COR-L47 (cell line): ENCODE measurements around the gene FAM193A.
"Not testable (repeated sequence)": the region's sequence is repeated elsewhere in the genome, so short reads cannot be mapped to it uniquely, and the experiment has no call there.

Experiments used
- DNase-seq: peaks from one replicate; lab custom pipeline; 2025; lab: John Stamatoyannopoulos, UW

FAM193A gene

DNA sequence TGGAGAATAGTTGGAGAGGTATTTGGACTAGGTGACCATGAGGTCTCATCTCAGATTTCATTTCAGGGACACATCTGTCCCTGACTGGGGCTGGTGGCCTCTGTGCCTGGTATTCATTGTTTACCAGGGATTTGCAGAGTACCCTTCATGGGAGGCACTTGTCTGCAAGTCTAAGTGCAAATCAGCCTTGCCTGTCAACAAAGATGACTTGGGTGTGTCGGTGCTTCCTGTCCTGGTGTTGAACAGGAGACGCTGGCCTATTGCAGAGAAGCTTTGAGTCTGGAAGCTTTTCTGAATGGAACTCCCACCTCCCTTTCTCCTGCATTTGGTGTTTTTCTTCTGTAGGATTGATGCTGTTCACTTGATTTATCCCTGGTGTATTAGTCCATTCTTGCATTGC, 115.6 kb downstream of the FAM193A start:
- DNase-seq: no peak

GRCh38 chr4:2652415-2653160, 116.1 kb downstream of the FAM193A start:
- DNase-seq: no peak

DNA sequence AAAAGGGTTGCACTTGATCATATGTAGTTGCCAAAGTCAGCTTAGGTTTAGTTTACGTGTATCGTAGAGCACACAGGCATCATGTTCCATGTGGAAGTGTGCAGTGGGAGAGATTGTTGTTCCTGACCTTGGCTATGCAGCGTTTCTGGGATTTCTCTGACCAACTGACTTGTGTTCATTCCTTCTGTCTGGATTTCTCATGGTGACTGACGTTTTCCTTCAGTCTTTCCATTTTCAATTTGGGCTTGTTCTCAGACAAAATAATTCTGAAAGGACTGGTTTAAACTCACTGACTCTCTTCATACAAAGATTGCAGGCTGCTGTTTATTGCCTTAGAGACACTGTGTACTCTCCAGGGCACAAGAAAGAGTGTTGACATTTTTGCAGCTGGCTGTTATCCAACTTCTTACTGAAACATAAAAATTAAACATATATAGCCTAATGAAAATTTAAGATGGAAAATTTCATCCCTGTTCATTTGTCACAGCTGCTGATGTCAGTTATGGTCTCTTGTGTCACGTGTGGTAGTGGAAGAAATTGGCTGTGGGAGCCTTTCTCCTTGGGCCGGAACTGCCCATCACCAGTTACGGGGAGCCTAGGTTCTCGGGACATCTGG, 124.3 kb downstream of the FAM193A start:
- no peak for DNase-seq

DNA sequence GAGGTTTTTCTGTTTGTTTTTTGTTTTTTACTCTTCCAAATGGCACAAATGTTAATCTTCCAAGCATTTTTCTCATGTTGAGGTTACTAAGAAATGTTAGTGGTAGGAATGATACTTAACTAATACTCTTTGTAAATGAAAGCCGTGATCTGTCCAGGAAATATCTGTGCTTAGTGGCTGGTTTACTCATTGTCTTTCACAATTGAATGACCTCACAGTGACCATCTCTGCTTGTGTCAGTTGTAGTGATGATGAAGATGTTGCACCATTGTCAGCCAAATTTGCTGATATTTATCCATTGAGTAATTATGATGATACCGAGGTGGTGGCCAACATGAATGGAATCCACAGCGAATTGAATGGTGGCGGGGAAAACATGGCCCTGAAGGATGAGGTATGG, 126.2 kb downstream of the FAM193A start:
- DNase-seq: no peak

- no peak for DNase-seq
Observed at GRCh38 chr4:2663275-2663674, 126.8 kb downstream of the FAM193A start.

GRCh38 chr4:2666722-2667247, 130.3 kb downstream of the FAM193A start:
- no peak for DNase-seq

- DNase-seq: no peak
Observed at GRCh38 chr4:2667428-2667827, 131.0 kb downstream of the FAM193A start.

- no peak for DNase-seq
Observed at GRCh38 chr4:2671267-2671895, 134.9 kb downstream of the FAM193A start.

DNA sequence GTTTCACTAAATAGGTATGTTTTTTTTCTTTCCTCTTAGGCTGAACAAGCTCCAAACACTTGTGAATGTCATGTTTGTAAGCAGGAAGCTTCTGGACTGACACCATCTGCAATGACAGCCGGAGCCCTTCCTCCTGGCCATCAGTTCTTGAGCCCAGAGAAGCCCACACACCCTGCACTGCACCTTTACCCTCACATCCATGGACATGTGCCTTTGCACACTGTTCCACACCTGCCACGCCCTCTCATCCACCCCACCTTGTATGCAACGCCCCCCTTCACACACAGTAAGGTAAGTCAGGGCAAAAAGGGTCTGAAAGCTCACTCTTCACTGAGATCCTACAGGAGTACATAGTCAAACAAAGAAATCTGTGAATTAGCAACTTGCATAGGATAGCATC, 135.6 kb downstream of the FAM193A start:
- no peak for DNase-seq

- DNase-seq: no peak
Observed at GRCh38 chr4:2672700-2673099, 136.3 kb downstream of the FAM193A start.

DNA sequence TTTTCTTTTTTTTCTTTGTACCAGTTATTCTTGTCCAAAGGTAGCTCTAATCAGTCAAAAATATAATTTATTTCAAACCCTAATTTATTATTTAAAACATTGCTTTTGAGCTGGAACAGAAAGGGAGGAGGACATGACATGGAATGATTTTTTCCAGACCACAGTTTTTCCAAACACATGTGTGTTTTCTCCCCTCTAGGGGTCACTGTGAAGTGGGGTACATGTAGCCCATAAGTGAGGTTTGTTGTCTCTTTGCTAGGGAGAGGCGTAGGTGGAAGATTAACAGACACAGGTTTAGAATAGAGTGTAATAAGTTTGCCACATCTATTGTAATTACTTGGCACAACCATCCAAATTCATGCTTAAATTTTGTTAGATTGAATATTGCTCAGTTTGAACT, 136.7 kb downstream of the FAM193A start:
- no peak for DNase-seq

- not testable (repeated sequence) for DNase-seq
Observed at GRCh38 chr4:2679762-2680161, 143.3 kb downstream of the FAM193A start.

DNA sequence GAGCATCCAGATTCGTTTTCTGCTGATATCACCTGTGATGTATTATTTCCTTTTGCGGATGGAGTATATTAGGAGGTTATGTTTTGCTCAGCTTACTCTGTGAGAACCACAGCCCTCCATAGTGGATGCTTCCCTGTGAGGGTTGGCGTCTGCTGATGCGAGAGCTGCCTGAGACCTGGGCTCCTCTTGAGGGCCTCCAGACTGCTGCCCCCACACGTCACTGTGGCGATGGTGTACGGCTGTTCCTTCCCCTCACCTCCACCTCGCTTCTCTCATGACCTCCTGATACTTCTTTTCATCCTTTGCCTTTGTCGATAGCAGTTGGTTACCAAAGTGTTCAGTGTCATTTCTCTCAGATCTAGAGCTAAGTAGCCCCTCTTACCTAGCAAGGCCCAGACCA, 148.0 kb downstream of the FAM193A start:
- no peak for DNase-seq

DNA sequence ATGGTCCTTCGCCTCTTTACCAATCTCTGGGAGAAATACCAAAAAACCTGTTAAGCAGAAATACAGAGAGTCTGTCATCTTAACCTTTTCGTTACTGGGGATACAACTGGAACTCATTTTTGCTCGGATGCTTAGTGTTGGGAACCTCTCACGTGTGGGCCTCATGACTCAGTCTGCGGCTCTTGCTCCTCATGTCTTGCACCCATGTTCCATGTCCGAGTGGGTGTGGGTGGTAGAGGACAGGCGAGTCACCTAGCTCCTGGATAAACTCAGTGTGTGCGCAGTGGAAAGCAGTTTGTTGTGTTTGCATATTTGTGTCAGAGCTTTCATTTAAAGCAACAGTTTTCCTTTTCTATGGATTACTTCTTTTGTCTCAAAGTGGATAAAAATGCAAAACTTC, 149.1 kb downstream of the FAM193A start:
- no peak for DNase-seq

DNA sequence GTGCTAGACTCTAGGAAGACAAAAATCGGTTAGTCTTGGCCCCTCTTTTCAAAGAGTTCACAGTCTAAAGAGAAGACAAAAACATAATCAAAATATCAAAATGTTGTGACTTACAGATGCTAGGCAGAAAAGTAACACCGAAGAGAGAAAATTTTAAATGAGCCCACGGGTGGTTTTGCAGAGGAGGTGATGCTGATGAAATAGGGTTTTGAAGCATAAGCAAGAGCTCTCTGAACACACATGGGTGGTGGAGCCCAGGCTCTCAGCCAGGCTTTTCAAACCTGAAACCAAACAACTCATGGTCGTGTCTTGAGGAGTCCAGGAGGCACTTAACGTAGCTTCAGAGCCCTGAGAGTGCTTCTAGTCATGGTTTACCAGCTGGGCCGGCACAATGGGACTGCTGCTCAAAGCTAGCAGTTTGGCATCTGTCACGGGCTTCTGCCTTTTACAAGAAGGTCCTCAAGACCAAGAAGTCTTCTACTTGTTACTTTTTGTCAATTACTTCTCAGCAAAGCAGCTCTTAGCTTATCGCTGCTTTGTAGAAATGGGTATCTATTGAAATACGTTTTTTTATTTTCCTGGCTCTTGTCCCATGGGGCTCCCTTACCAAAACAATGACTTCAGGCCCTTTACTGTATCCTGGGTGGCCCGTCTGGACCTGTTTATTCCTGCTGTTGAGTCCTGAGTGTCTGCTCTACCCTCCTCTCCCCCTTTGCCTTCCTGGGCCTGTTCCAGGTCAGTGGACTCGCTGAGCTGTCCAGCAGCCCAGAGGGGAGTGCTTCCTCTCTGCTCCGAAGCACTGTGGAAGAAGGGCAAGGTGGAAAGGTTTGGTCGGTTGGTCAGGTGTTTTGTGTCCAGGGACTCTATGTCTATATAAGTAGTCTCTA, 150.2 kb downstream of the FAM193A start:
- no peak for DNase-seq

GRCh38 chr4:2688281-2688680, 151.8 kb downstream of the FAM193A start:
- no peak for DNase-seq

- DNase-seq: no peak
Observed at GRCh38 chr4:2688697-2689096, 152.2 kb downstream of the FAM193A start.

DNA sequence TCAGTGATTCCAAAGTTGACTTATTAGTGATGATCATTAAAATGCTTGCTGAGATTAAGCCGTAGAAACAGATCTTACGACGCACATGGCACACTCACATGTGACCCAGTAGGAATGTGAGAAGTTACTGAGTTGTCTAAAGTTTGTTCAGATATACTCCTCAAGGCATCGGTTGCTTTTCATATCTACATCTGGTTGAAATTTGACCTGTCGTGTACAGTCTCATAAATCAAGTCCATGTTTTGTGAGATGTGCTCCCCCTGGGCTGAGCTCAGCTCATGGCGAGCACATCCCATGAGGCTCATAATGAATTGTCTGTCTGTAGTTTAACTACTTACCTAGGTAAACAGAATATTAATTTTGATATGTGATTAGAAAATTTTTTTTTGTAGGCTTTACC, 152.7 kb downstream of the FAM193A start:
- no peak for DNase-seq

DNA sequence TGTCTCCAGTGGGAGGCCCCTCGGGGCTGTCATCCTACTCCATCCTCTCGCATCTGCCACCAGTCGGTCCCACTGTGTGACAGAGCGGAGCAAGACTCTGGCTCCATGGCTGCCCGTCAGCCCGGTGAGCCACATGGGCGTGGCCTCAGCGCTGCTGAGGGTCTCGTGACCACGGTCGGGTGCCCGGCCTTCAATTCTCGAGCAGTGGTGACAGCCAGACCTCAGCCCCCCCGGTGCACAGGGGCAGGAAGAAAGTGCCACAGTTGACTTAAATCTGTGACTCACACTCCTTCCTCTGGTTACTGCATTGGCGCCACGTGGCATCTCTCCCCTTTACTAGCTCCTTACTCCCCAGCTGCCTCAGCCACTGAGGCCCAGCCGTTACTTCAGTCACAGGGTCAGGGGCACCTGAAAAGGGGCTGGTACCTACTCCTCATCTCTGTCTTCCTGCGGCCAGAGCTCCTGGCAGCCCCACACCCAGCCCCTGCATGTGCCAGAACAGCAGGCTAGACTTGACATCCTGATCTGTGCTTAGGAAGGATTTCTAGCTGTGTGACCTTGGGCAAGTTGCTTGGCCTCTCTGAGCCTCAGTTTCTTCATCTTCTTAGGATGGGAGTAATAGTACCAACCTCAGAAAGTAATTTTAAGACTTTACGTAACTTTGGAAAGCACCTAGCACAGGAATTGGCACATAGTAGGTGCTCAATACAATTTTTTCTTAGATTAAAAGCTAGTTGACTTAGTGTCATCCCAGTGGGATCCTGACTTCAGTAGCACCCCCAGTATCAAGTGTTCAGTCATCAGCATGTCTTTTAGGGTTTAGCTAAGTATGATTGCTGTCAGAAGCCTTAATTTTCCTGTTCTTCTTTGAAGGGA, 153.6 kb downstream of the FAM193A start:
- no peak for DNase-seq

DNA sequence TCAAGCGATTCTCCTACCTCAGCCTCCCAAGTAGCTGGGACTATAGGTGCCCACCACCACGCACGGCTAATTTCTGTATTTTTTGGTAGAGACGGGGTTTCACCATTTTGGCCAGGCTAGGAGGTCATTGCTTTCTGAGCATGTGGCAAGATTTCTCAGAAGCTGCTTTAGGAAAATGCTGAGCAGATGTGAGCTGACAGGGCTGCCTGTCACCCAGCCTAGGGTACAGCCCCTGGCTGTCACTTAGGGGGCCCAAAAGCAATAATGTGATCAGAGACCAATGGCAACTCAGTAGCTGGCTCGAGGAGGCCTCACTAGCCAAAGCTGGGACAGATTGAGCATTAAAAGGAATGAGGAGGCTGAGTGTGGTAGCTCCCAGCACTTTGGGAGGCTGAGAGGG, 154.9 kb downstream of the FAM193A start:
- DNase-seq: no peak

DNA sequence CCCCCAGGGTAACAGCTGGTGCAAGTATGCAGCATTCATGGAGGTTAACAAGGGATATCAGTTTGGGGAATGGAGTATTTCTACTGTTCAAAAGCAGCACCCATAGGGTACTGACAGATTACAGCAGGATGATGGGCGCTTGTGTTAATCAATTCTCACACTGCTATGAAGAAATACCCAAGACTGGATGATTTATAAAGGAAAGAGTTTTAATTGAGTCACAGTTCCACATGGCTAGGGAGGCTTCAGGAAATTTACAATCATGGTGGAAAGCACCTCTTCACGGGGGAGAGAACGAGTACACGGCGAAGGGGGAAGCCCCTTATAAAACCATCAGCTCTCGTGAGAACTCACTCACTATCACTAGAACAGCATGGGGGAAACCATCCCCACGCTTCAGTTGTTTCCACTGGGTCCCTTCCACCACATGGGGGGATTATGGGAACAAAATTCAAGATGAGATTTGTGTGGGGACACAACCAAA, 155.5 kb downstream of the FAM193A start:
- DNase-seq: no peak
